SK-N-SH (cell line): ENCODE data around the gene VGLL4.

Source experiments
- CTCF ChIP-seq: fragments of 200-600 bp; sonication (generic); IDR thresholded peaks from 2 replicates; pipeline ENCODE4 v1.6.1; 2017; ENCODE audit warnings: antibody characterized with exemption, mild to moderate bottlenecking, moderate library complexity
- EP300 ChIP-seq, 2 experiments: IDR thresholded peaks; 2 replicates each; pipeline versions ENCODE4 v1.4.0 to v1.6.1; 2012; ENCODE audit warnings: borderline replicate concordance in 1 of 2, low read depth in 1 of 2, low read length in 1 of 2
- EZH2phosphoT487 ChIP-seq: fragments of 200-600 bp; sonication (generic); IDR thresholded peaks from 2 replicates; pipeline ENCODE4 v1.6.1; 2017; ENCODE audit warnings: low read depth, mixed run types, mild to moderate bottlenecking, antibody characterized with exemption, moderate library complexity, borderline replicate concordance
- JUND ChIP-seq: IDR thresholded peaks from 2 replicates; pipeline ENCODE4 v1.4.0; 2012
- MAX ChIP-seq: IDR thresholded peaks from 2 replicates; pipeline ENCODE4 v1.4.0; 2012; ENCODE audit warnings: low read depth
- POLR2AphosphoS5 ChIP-seq: IDR thresholded peaks from 2 replicates; pipeline ENCODE4 v1.6.1; 2012; ENCODE audit warnings: low read depth, low read length
- RCOR1 ChIP-seq: fragments of 150-350 bp; IDR thresholded peaks from 2 replicates; pipeline ENCODE4 v1.6.1; 2017; ENCODE audit warnings: antibody characterized with exemption, low read length
- REST ChIP-seq: IDR thresholded peaks from 2 replicates; pipeline ENCODE4 v1.6.1; 2012; ENCODE audit warnings: mild to moderate bottlenecking, low read depth, low read length, moderate library complexity
- SIN3A ChIP-seq: IDR thresholded peaks from 2 replicates; pipeline ENCODE4 v1.6.1; 2012; ENCODE audit warnings: low read depth, mild to moderate bottlenecking, low read length, moderate library complexity, borderline replicate concordance
- SMC3 ChIP-seq: IDR thresholded peaks from 2 replicates; pipeline ENCODE4 v1.6.1; 2012; ENCODE audit warnings: low read depth, low read length, improper control_type of control experiment
- TAF1 ChIP-seq: IDR thresholded peaks from 2 replicates; pipeline ENCODE4 v1.6.1; 2012; ENCODE audit warnings: low read depth, mild to moderate bottlenecking, low read length, moderate library complexity, borderline replicate concordance
- TEAD4 ChIP-seq: IDR thresholded peaks from 2 replicates; pipeline ENCODE4 v1.4.0; 2012; ENCODE audit warnings: mild to moderate bottlenecking, borderline replicate concordance; ENCODE audit not compliant: insufficient read depth
- USF2 ChIP-seq: fragments of 150-350 bp; IDR thresholded peaks from 2 replicates; pipeline ENCODE4 v1.6.1; 2017; ENCODE audit warnings: antibody characterized with exemption, low read length, low read depth, borderline replicate concordance

- no peak for TF ChIP-seq POLR2AphosphoS5
- no peak for TF ChIP-seq CTCF
- TF ChIP-seq REST, result no peak
- TF ChIP-seq TAF1, result no peak
- TF ChIP-seq EP300 (IDR thresholded peaks at IDR 0.05; ENCODE audit: borderline replicate concordance in 1 of 2, low read depth in 1 of 2, low read length in 1 of 2), result no peak
- no peak for TF ChIP-seq SMC3
- no peak for TF ChIP-seq TEAD4
- TF ChIP-seq EZH2phosphoT487, result no peak
- no peak for TF ChIP-seq RCOR1
- no peak for TF ChIP-seq SIN3A
- TF ChIP-seq USF2, result no peak
- TF ChIP-seq MAX, result no peak
- no peak for TF ChIP-seq JUND
Measured at GRCh38 chr3:11562277-11562881, 81.3 kb downstream of the VGLL4 start.
